ENCODE results near the gene KLHL22. TPM values are rescaled to one million over a fixed set of nuclear protein-coding genes. Genes with fewer than 3 reads are reported as not detected.

The KLHL22 gene
- total RNA-seq, 1 donor from 2014 or later = 14.3 TPM

- no peaks in the 10 kb centered on the region for H3K27me3 ChIP-seq
- H3K79me2 ChIP-seq (ENCODE audit: low read depth) = peaks cover 42% of the 10 kb centered on the region
- no peaks in the 10 kb centered on the region for H3F3A ChIP-seq (ENCODE audit: low read depth)
- TF ChIP-seq EZH2 (IDR thresholded peaks at IDR 0.05) (no peak), EZH2phosphoT487 (IDR thresholded peaks at IDR 0.05) (no peak), CTCF (IDR thresholded peaks at IDR 0.05) (no peak)
- no peak overlapping the region for H3K4me3 Mint-ChIP-seq
- H3K27me3 Mint-ChIP-seq (ENCODE audit: insufficient read depth, low read depth) = peaks cover 2% of the 10 kb centered on the region
- H4K20me1 ChIP-seq (ENCODE audit: low read depth) = peaks cover 45% of the 10 kb centered on the region
- H3K9me3 Mint-ChIP-seq = no peaks in the 10 kb centered on the region
- no peak overlapping the region for H3K27ac Mint-ChIP-seq
- DNase-seq (ENCODE audit: low spot score) = no peak
- H3K4me1 ChIP-seq = no peaks in the 10 kb centered on the region
- no peaks in the 10 kb centered on the region for H3K36me3 ChIP-seq
- H3K4me2 ChIP-seq = no peak overlapping the region
- no peak overlapping the region for H3K27ac ChIP-seq
- H3K4me1 Mint-ChIP-seq = peaks cover 6% of the 10 kb centered on the region
- H3K4me3 ChIP-seq = no peak overlapping the region
- no peak overlapping the region for H3K9ac ChIP-seq
- H3K9me3 ChIP-seq (ENCODE audit: low read depth) = no peaks in the 10 kb centered on the region
- no peak overlapping the region for H2AFZ ChIP-seq (replicated peaks)
- H3K36me3 Mint-ChIP-seq = peaks cover 21% of the 10 kb centered on the region
These were observed 94.1 kb downstream of the KLHL22 start for GRCh38 chr22:20401376-20402014.

GRCh38 chr22:20400606-20401375, 94.8 kb downstream of the KLHL22 start:
- H3K27ac Mint-ChIP-seq = no peak overlapping the region
- Histone ChIP-seq H3F3A (ENCODE audit: low read depth) (no peaks in the 10 kb centered on the region), H3K4me1 (peaks cover under 1% of the 10 kb centered on the region), H3K27me3 (no peaks in the 10 kb centered on the region), H3K4me3 (no peak overlapping the region), H3K27ac (no peak overlapping the region), H3K36me3 (no peaks in the 10 kb centered on the region), H3K9me3 (ENCODE audit: low read depth) (no peaks in the 10 kb centered on the region), H2AFZ (replicated peaks) (no peak overlapping the region), H3K4me2 (no peak overlapping the region), H3K9ac (no peak overlapping the region), H3K79me2 (ENCODE audit: low read depth) (peaks cover 48% of the 10 kb centered on the region), H4K20me1 (ENCODE audit: low read depth) (peaks cover 51% of the 10 kb centered on the region)
- peaks cover 20% of the 10 kb centered on the region for H3K36me3 Mint-ChIP-seq
- H3K9me3 Mint-ChIP-seq = no peaks in the 10 kb centered on the region
- no peak overlapping the region for H3K4me3 Mint-ChIP-seq
- no peak for TF ChIP-seq EZH2phosphoT487 (IDR thresholded peaks at IDR 0.05)
- no peak for TF ChIP-seq CTCF (IDR thresholded peaks at IDR 0.05)
- no peak for TF ChIP-seq EZH2 (IDR thresholded peaks at IDR 0.05)
- no peak for DNase-seq (ENCODE audit: low spot score)
- peaks cover 2% of the 10 kb centered on the region for H3K27me3 Mint-ChIP-seq (ENCODE audit: insufficient read depth, low read depth)
- peaks cover 13% of the 10 kb centered on the region for H3K4me1 Mint-ChIP-seq

- DNase-seq (ENCODE audit: low spot score) = no peak
- Mint-ChIP-seq H3K4me3 (no peak overlapping the region), H3K36me3 (peaks cover 23% of the 10 kb centered on the region), H3K9me3 (no peaks in the 10 kb centered on the region), H3K27me3 (ENCODE audit: insufficient read depth, low read depth) (peaks cover 2% of the 10 kb centered on the region), H3K27ac (no peak overlapping the region), H3K4me1 (peaks cover 21% of the 10 kb centered on the region)
- H3K27me3 ChIP-seq = no peaks in the 10 kb centered on the region
- no peak overlapping the region for H3K27ac ChIP-seq
- H2AFZ ChIP-seq (replicated peaks) = no peak overlapping the region
- peaks cover 8% of the 10 kb centered on the region for H3K4me1 ChIP-seq
- no peak overlapping the region for H3K4me3 ChIP-seq
- H3K36me3 ChIP-seq = no peaks in the 10 kb centered on the region
- H3K4me2 ChIP-seq = no peak overlapping the region
- H3K79me2 ChIP-seq (ENCODE audit: low read depth) = peaks cover 55% of the 10 kb centered on the region
- no peak for TF ChIP-seq EZH2 (IDR thresholded peaks at IDR 0.05)
- no peak for TF ChIP-seq EZH2phosphoT487 (IDR thresholded peaks at IDR 0.05)
- no peak for TF ChIP-seq CTCF (IDR thresholded peaks at IDR 0.05)
- no peaks in the 10 kb centered on the region for H3F3A ChIP-seq (ENCODE audit: low read depth)
- H4K20me1 ChIP-seq (ENCODE audit: low read depth) = peaks cover 59% of the 10 kb centered on the region
- H3K9ac ChIP-seq = no peak overlapping the region
- H3K9me3 ChIP-seq (ENCODE audit: low read depth) = no peaks in the 10 kb centered on the region
These were observed 95.6 kb downstream of the KLHL22 start for GRCh38 chr22:20399866-20400605.
